HepG2 (cell line): Measurements from ENCODE around the gene TM9SF4.

Experiments used
- ATF2 ChIP-seq: sonication (generic); formaldehyde crosslinking; IDR thresholded peaks from 2 replicates; pipeline ENCODE4 v1.4.0; 2020; ENCODE audit warnings: missing genetic modification reagents
- CBFB ChIP-seq: sonication (generic); formaldehyde crosslinking; IDR thresholded peaks from 2 replicates; pipeline ENCODE4 v1.4.0; 2020; ENCODE audit warnings: missing genetic modification reagents
- CTCF ChIP-seq: sonication (generic); formaldehyde crosslinking; IDR thresholded peaks from 2 replicates; pipeline ENCODE4 v1.5.0; 2020; ENCODE audit warnings: mild to moderate bottlenecking, missing genetic modification reagents, moderate library complexity
- EHMT2 ChIP-seq: fragments of 200-600 bp; sonication (generic); IDR thresholded peaks from 2 replicates; pipeline ENCODE4 v1.7.0; 2017; ENCODE audit warnings: antibody characterized with exemption, low read depth, low read length, borderline replicate concordance
- SP1 ChIP-seq, 2 experiments: fragments of 450-650 bp in 1 of 2; sonication (generic) in 1 of 2; formaldehyde crosslinking in 1 of 2; IDR thresholded peaks; 2 replicates each; pipeline versions ENCODE4 v1.4.0 to v1.6.1; 2016 to 2020; ENCODE audit warnings: missing genetic modification reagents in 1 of 2

GRCh38 chr20:32192698-32193097 lies 83.2 kb downstream of the TM9SF4 start:
- TF ChIP-seq EHMT2: no peak
- no peak for TF ChIP-seq CTCF (CRISPR knock-in tag)
- TF ChIP-seq CBFB (CRISPR knock-in tag): no peak
- no peak for TF ChIP-seq ATF2 (CRISPR knock-in tag)
- TF ChIP-seq SP1 (IDR thresholded peaks at IDR 0.05): no peak
- TF ChIP-seq SP1 (CRISPR knock-in tag; IDR thresholded peaks at IDR 0.05): no peak
